Measurements from ENCODE around the gene NTM.

NTM gene

GRCh38 chr11:131572423-131572822 lies 202.0 kb downstream of the NTM start:
- H3K4me3 ChIP-seq (ENCODE audit: low read length), result no peak overlapping the region
- no peaks in the 10 kb centered on the region for H3K9me3 ChIP-seq (ENCODE audit: insufficient read depth, low read depth, low read length)
- no peak overlapping the region for H3K9ac ChIP-seq (ENCODE audit: low read depth, low read length)
- no peaks in the 10 kb centered on the region for H3K27me3 ChIP-seq (ENCODE audit: insufficient read depth, low read length)
- H3K27ac ChIP-seq (ENCODE audit: low read length), result no peak overlapping the region
- H3K4me1 ChIP-seq (ENCODE audit: insufficient read depth, low read length), result no peaks in the 10 kb centered on the region
- H3K36me3 ChIP-seq (ENCODE audit: insufficient read depth, low read depth, low read length), result no peaks in the 10 kb centered on the region

GRCh38 chr11:131579932-131580387 lies 209.5 kb downstream of the NTM start:
- no peak overlapping the region for H3K9ac ChIP-seq (ENCODE audit: low read depth, low read length)
- no peak overlapping the region for H3K27ac ChIP-seq (ENCODE audit: low read length)
- no peaks in the 10 kb centered on the region for H3K36me3 ChIP-seq (ENCODE audit: insufficient read depth, low read depth, low read length)
- peaks cover 7% of the 10 kb centered on the region; the same call in 1 of the 2 replicates for H3K4me1 ChIP-seq (ENCODE audit: insufficient read depth, low read length)
- H3K4me3 ChIP-seq (ENCODE audit: low read length), result no peak overlapping the region
- H3K27me3 ChIP-seq (ENCODE audit: insufficient read depth, low read length), result no peaks in the 10 kb centered on the region
- no peaks in the 10 kb centered on the region for H3K9me3 ChIP-seq (ENCODE audit: insufficient read depth, low read depth, low read length)

GRCh38 chr11:131580476-131580875 lies 210.1 kb downstream of the NTM start:
- Histone ChIP-seq H3K36me3 (ENCODE audit: insufficient read depth, low read depth, low read length) (no peaks in the 10 kb centered on the region), H3K27ac (ENCODE audit: low read length) (no peak overlapping the region), H3K27me3 (ENCODE audit: insufficient read depth, low read length) (no peaks in the 10 kb centered on the region), H3K9me3 (ENCODE audit: insufficient read depth, low read depth, low read length) (no peaks in the 10 kb centered on the region), H3K4me3 (ENCODE audit: low read length) (no peak overlapping the region), H3K4me1 (ENCODE audit: insufficient read depth, low read length) (peaks cover 8% of the 10 kb centered on the region; the same call in 1 of the 2 replicates), H3K9ac (ENCODE audit: low read depth, low read length) (no peak overlapping the region)

DNA sequence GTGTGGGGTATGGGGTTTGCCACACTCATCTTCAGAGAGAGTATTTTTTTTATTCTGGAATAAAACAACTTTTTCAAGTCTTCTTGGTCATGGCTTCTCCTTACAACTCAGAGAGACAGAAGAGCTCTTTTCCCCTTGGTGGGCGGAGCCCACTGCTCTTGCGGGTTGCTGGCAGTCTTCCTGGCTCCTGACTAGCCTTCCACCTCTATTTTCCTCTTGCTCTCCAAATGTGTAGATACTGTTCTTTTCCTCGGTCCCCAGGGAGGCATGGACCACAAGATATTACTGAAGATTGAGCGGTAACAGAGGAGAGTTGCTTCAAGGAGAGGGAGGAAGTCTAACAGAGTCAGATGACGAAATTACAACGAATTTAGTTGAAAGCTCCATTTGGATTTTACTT lies 210.6 kb downstream of the NTM start:
- H3K36me3 ChIP-seq (ENCODE audit: insufficient read depth, low read depth, low read length), result no peaks in the 10 kb centered on the region
- H3K9ac ChIP-seq (ENCODE audit: low read depth, low read length), result no peak overlapping the region
- H3K4me1 ChIP-seq (ENCODE audit: insufficient read depth, low read length), result peaks cover 10% of the 10 kb centered on the region; the same call in 1 of the 2 replicates
- H3K27me3 ChIP-seq (ENCODE audit: insufficient read depth, low read length), result no peaks in the 10 kb centered on the region
- no peaks in the 10 kb centered on the region for H3K9me3 ChIP-seq (ENCODE audit: insufficient read depth, low read depth, low read length)
- no peak overlapping the region for H3K27ac ChIP-seq (ENCODE audit: low read length)
- H3K4me3 ChIP-seq (ENCODE audit: low read length), result no peak overlapping the region

- Histone ChIP-seq H3K4me1 (ENCODE audit: insufficient read depth, low read length) (peaks cover 10% of the 10 kb centered on the region; the same call in 1 of the 2 replicates), H3K9ac (ENCODE audit: low read depth, low read length) (no peak overlapping the region), H3K4me3 (ENCODE audit: low read length) (no peak overlapping the region), H3K36me3 (ENCODE audit: insufficient read depth, low read depth, low read length) (no peaks in the 10 kb centered on the region), H3K27me3 (ENCODE audit: insufficient read depth, low read length) (no peaks in the 10 kb centered on the region), H3K9me3 (ENCODE audit: insufficient read depth, low read depth, low read length) (no peaks in the 10 kb centered on the region), H3K27ac (ENCODE audit: low read length) (no peak overlapping the region)
Measured at GRCh38 chr11:131582021-131582525, 211.7 kb downstream of the NTM start.

DNA sequence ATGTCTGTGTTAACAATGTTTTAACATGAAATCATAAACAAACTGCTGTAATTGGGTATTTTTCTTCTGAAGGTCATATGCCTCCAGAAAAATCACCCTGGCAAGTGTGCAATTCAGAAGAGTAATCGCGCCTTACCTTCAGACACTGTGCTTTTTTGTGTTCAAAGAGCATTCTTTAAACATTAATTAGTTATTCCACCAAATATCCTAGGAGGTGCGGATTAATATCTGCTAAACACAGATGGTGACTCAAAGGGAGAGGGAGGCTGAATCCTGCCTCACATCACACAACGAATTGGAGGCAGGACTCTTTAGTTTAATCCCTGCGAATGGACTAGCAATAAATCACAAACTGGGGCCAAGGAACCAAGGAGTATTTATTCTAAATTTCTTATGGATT lies 213.0 kb downstream of the NTM start:
- Histone ChIP-seq H3K4me3 (ENCODE audit: low read length) (no peak overlapping the region), H3K27ac (ENCODE audit: low read length) (no peak overlapping the region), H3K9ac (ENCODE audit: low read depth, low read length) (no peak overlapping the region), H3K4me1 (ENCODE audit: insufficient read depth, low read length) (peaks cover 10% of the 10 kb centered on the region; the same call in 1 of the 2 replicates), H3K27me3 (ENCODE audit: insufficient read depth, low read length) (no peaks in the 10 kb centered on the region), H3K36me3 (ENCODE audit: insufficient read depth, low read depth, low read length) (no peaks in the 10 kb centered on the region), H3K9me3 (ENCODE audit: insufficient read depth, low read depth, low read length) (no peaks in the 10 kb centered on the region)

DNA sequence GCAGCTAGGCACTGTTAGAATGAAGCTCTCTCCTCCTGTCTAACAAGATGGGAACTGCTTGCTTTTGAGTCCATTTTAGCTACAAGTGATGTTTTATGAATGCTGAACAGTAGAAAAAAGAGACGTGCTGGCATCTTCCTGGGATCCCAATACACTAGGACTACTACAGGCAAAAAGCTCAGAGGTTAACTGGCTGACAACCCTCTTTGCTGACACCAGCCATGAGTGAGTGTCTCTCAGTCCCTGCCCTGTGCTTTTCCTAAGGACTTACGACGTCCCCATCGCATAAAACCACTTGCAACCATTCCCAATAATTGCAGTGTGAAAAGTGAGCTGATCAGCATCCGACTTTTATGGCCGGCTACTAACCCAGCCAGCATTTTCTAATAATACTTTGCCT lies 213.5 kb downstream of the NTM start:
- Histone ChIP-seq H3K27ac (ENCODE audit: low read length) (no peak overlapping the region), H3K9me3 (ENCODE audit: insufficient read depth, low read depth, low read length) (no peaks in the 10 kb centered on the region), H3K9ac (ENCODE audit: low read depth, low read length) (no peak overlapping the region), H3K4me1 (ENCODE audit: insufficient read depth, low read length) (peaks cover 10% of the 10 kb centered on the region; the same call in 1 of the 2 replicates), H3K4me3 (ENCODE audit: low read length) (no peak overlapping the region), H3K36me3 (ENCODE audit: insufficient read depth, low read depth, low read length) (no peaks in the 10 kb centered on the region), H3K27me3 (ENCODE audit: insufficient read depth, low read length) (no peaks in the 10 kb centered on the region)

- Histone ChIP-seq H3K9ac (ENCODE audit: low read depth, low read length) (no peak overlapping the region), H3K27me3 (ENCODE audit: insufficient read depth, low read length) (no peaks in the 10 kb centered on the region), H3K36me3 (ENCODE audit: insufficient read depth, low read depth, low read length) (no peaks in the 10 kb centered on the region), H3K4me1 (ENCODE audit: insufficient read depth, low read length) (peaks cover 10% of the 10 kb centered on the region; the same call in 1 of the 2 replicates), H3K27ac (ENCODE audit: low read length) (no peak overlapping the region), H3K9me3 (ENCODE audit: insufficient read depth, low read depth, low read length) (no peaks in the 10 kb centered on the region), H3K4me3 (ENCODE audit: low read length) (no peak overlapping the region; the same call in 1 of the 2 replicates)
Measured at GRCh38 chr11:131584785-131585592, 214.6 kb downstream of the NTM start.

GRCh38 chr11:131588057-131588456 lies 217.6 kb downstream of the NTM start:
- H3K27ac ChIP-seq (ENCODE audit: low read length), result no peak overlapping the region
- H3K9ac ChIP-seq (ENCODE audit: low read depth, low read length), result no peak overlapping the region
- no peak overlapping the region for H3K4me3 ChIP-seq (ENCODE audit: low read length)
- H3K9me3 ChIP-seq (ENCODE audit: insufficient read depth, low read depth, low read length), result no peaks in the 10 kb centered on the region
- H3K36me3 ChIP-seq (ENCODE audit: insufficient read depth, low read depth, low read length), result no peaks in the 10 kb centered on the region
- H3K4me1 ChIP-seq (ENCODE audit: insufficient read depth, low read length), result peaks cover 26% of the 10 kb centered on the region; the same call in 1 of the 2 replicates
- no peaks in the 10 kb centered on the region for H3K27me3 ChIP-seq (ENCODE audit: insufficient read depth, low read length)

DNA sequence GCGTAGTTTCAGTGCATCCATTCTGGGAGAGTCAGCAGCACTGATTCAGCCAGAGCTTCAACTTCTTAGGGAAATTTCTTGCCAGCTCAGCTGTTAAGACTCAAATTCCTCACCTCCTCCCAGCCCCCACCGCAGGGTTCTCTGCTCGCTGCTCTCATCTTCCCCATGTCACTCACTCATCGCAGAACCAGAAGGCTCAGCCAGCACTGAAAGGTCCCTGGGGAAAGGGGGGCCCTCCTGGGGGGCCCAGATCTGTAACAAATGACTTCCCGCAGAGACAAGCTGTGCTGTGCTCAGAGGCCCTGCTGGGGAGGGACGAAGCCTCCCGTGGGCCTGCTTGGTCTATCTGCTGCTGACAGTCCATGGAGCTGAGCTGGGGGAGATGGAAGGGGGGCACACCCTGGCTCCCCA lies 220.6 kb downstream of the NTM start:
- Histone ChIP-seq H3K36me3 (ENCODE audit: insufficient read depth, low read depth, low read length) (no peaks in the 10 kb centered on the region), H3K27ac (ENCODE audit: low read length) (no peak overlapping the region), H3K9ac (ENCODE audit: low read depth, low read length) (no peak overlapping the region), H3K27me3 (ENCODE audit: insufficient read depth, low read length) (no peaks in the 10 kb centered on the region), H3K9me3 (ENCODE audit: insufficient read depth, low read depth, low read length) (no peaks in the 10 kb centered on the region), H3K4me1 (ENCODE audit: insufficient read depth, low read length) (peaks cover 19% of the 10 kb centered on the region; the same call in 1 of the 2 replicates), H3K4me3 (ENCODE audit: low read length) (peak overlapping the region; percentile 24; the same call in 1 of the 2 replicates)

DNA sequence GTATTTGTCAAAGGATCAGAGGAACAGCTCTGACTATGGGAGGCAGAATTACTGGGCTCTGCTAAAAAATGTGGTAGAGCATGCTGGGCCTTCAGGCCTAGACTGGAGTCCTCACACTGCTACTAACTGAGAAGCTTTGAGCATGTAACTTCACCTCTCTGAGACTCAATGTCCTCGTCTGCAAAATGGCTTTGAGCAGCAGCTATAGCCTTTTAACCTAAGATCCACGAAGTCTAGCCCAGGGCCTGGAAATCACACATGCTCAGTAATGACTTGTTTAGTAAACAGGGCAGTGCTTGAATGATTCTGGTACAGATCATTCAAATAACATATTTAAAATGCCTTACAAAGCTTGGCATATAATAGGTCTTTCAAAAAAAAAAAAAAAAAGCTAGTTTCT lies 221.7 kb downstream of the NTM start:
- Histone ChIP-seq H3K36me3 (ENCODE audit: insufficient read depth, low read depth, low read length) (no peaks in the 10 kb centered on the region), H3K4me3 (ENCODE audit: low read length) (no peak overlapping the region), H3K27ac (ENCODE audit: low read length) (no peak overlapping the region), H3K27me3 (ENCODE audit: insufficient read depth, low read length) (no peaks in the 10 kb centered on the region), H3K9ac (ENCODE audit: low read depth, low read length) (no peak overlapping the region), H3K9me3 (ENCODE audit: insufficient read depth, low read depth, low read length) (no peaks in the 10 kb centered on the region), H3K4me1 (ENCODE audit: insufficient read depth, low read length) (peaks cover 19% of the 10 kb centered on the region; the same call in 1 of the 2 replicates)

DNA sequence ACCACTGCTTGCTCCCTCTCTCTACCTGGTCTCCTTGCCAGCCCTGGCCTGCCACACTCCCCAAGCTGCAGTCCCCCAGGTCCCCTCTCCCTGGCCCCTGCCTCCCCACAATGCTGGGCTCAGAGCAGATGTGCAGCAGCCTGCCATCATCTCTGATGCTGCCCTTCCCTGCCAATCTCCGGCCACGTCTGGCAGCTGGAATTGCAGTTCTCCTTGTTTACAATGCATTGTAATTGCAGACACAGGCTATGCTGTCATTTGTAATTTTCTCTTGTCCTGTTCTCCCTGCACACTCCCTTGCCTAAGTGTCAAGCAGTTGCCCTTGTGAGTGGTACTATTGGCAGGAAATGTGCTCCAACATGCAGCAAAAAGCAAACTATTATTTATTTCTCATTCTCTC lies 222.3 kb downstream of the NTM start:
- no peak overlapping the region for H3K4me3 ChIP-seq (ENCODE audit: low read length)
- no peaks in the 10 kb centered on the region for H3K36me3 ChIP-seq (ENCODE audit: insufficient read depth, low read depth, low read length)
- peaks cover 19% of the 10 kb centered on the region; the same call in 1 of the 2 replicates for H3K4me1 ChIP-seq (ENCODE audit: insufficient read depth, low read length)
- no peaks in the 10 kb centered on the region for H3K27me3 ChIP-seq (ENCODE audit: insufficient read depth, low read length)
- no peak overlapping the region for H3K9ac ChIP-seq (ENCODE audit: low read depth, low read length)
- no peaks in the 10 kb centered on the region for H3K9me3 ChIP-seq (ENCODE audit: insufficient read depth, low read depth, low read length)
- H3K27ac ChIP-seq (ENCODE audit: low read length), result no peak overlapping the region

Data from iPS-20b (cell line).